SK-N-SH treated with all-trans-retinoic acid at 6 μM for 48 hours (cell line): ENCODE measurements around the gene SERPINB1.

Source experiments
- ESRRG ChIP-seq: fragments of 250-450 bp; sonication (Bioruptor Pico); IDR thresholded peaks from 2 replicates; pipeline ENCODE4 v1.6.1; 2021; ENCODE audit warnings: mild to moderate bottlenecking
- PATZ1 ChIP-seq: fragments of 250-450 bp; sonication (Bioruptor Pico); IDR thresholded peaks from 2 replicates; pipeline ENCODE4 v1.8.0; 2020; ENCODE audit warnings: mild to moderate bottlenecking, moderate library complexity, borderline replicate concordance
- TOX ChIP-seq: fragments of 250-450 bp; sonication (Bioruptor Pico); IDR thresholded peaks from 2 replicates; pipeline ENCODE4 v1.8.0; 2021; ENCODE audit warnings: mild to moderate bottlenecking, moderate library complexity, borderline replicate concordance
- ZC3H10 ChIP-seq: fragments of 250-450 bp; sonication (Bioruptor Pico); IDR thresholded peaks from 2 replicates; pipeline ENCODE4 v1.5.1; 2021; ENCODE audit warnings: mild to moderate bottlenecking, moderate library complexity
- ZNF8 ChIP-seq: fragments of 450-650 bp; formaldehyde crosslinking; IDR thresholded peaks from 2 replicates; pipeline ENCODE4 v1.5.0; 2020; ENCODE audit warnings: mild to moderate bottlenecking, moderate library complexity

- no peak for TF ChIP-seq PATZ1 (CRISPR knock-in tag)
- no peak for TF ChIP-seq ESRRG
- TF ChIP-seq TOX (CRISPR knock-in tag), result no peak
- TF ChIP-seq ZC3H10 (CRISPR knock-in tag), result no peak
- TF ChIP-seq ZNF8 (CRISPR knock-in tag), result no peak
These were observed 56.7 kb downstream of the SERPINB1 start for GRCh38 chr6:2784930-2785329.
